ENCODE results near the gene SULT1C4.

DNA sequence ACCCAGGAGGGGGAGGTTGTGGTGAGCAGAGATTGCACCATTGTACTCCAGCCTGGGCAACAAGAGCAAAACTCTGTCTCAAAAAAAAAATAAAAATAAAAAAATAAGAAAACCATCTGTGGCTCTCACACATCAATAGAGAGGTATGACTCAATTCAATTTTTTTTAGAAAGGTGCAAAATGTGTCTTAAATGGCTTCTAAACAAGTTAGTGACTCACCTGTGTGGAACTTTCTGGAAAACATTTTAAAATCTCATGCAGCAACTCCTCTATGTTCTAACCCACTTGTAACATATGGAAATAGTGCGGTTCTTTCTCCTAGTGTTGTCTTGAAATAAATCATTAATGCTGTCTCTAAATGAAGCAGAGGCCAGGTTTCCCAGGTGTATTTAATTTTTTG, 10.7 kb upstream of the SULT1C4 start:
- no peak for TF ChIP-seq EP300 (IDR thresholded peaks at IDR 0.05)
- no peak for TF ChIP-seq POLR2A (IDR thresholded peaks at IDR 0.05; ENCODE audit: low read depth)
- TF ChIP-seq, protein P1, sequence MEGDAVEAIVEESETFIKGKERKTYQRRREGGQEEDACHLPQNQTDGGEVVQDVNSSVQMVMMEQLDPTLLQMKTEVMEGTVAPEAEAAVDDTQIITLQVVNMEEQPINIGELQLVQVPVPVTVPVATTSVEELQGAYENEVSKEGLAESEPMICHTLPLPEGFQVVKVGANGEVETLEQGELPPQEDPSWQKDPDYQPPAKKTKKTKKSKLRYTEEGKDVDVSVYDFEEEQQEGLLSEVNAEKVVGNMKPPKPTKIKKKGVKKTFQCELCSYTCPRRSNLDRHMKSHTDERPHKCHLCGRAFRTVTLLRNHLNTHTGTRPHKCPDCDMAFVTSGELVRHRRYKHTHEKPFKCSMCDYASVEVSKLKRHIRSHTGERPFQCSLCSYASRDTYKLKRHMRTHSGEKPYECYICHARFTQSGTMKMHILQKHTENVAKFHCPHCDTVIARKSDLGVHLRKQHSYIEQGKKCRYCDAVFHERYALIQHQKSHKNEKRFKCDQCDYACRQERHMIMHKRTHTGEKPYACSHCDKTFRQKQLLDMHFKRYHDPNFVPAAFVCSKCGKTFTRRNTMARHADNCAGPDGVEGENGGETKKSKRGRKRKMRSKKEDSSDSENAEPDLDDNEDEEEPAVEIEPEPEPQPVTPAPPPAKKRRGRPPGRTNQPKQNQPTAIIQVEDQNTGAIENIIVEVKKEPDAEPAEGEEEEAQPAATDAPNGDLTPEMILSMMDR (IDR thresholded peaks at IDR 0.05): no peak
- TF ChIP-seq POLR2AphosphoS5 (IDR thresholded peaks at IDR 0.05): no peak

Measured in esophagus muscularis mucosa (tissue), 4 donors.